Ecto neural progenitor cell (in vitro differentiated cells): Measurements from ENCODE around the gene KRTAP5-1.

ENCODE experiments used
- DNase-seq: peaks from one replicate; pipeline ENCODE4 v3.0.0-alpha.2; 2018; ENCODE audit warnings: low spot score

KRTAP5-1 gene

DNA sequence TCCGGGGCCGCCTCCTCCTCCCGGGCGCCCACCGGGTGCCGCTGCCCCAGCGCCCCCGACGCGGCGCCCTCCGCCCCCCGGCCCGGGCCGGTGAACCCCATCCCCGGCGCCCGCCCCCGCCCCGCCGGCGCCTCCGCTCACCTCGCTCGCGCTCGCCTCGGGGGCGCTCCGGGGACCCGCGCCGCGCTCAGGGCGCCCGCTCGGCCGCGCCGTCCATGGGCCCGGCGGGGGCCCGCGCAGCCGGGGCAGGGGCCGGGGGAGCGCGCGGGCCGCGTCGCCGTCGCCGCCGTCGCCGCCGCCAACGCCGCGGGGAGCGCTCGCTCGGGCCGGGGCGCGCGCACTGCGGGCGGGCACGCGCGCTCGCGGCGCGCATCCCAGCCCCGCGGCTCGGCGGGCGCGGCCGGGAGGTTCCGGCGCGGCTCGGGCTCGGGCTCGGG lies 13.3 kb downstream of the KRTAP5-1 start:
- DNase-seq: no peak

GRCh38 chr11:1570896-1571759 lies 14.0 kb downstream of the KRTAP5-1 start:
- peak; percentile 65 for DNase-seq

GRCh38 chr11:1570531-1570895 lies 14.6 kb downstream of the KRTAP5-1 start:
- DNase-seq: no peak

GRCh38 chr11:1570001-1570453 lies 15.1 kb downstream of the KRTAP5-1 start:
- no peak for DNase-seq

DNA sequence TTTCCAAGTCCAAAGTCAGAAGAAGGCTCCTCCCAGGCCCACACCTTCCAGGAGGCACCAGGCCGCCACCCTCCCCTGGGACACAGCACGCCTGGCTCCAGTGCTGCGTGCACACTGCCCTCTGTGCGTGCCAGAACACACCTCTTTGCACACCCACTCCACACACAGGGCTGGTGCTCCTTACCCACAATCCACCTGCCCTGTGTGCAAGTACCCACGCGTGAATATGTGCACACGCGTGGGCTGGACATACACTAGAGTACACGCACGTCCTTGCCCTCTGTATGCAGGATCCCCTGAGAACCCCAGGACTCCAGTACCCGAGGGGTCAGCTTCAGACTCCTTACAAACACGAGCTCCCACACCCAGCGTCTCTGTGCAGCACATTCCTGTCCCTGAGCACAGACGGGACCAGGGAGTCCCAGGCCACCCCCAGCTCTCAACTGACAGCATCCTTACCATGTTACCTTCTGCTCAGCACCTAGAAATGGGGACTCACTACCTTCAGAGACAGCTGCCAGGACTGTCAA lies 15.8 kb downstream of the KRTAP5-1 start:
- no peak for DNase-seq

DNA sequence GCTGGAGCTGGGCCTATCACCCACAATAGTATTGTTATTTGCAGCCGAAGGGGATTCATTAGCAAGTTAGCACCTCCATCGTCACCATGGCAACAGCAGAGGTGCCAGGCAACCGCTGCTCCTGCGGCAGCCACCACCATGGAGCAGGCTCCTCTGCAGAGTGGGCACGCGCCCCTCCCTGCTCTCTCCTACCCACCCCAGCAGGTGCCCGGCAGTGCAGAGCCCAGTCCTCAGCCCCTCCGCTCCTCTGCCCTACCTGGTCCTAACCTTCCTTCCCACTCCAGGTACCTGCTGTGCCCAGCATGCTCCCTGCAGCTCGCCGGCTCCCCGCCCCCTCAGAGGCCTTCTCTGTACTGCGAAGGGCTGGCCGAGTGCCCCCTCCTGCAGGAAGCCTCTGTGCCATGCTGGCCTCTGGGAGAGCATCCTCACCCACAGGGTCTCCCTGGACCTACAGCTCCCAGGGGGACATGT lies 16.6 kb downstream of the KRTAP5-1 start:
- DNase-seq: peak; percentile 59

DNA sequence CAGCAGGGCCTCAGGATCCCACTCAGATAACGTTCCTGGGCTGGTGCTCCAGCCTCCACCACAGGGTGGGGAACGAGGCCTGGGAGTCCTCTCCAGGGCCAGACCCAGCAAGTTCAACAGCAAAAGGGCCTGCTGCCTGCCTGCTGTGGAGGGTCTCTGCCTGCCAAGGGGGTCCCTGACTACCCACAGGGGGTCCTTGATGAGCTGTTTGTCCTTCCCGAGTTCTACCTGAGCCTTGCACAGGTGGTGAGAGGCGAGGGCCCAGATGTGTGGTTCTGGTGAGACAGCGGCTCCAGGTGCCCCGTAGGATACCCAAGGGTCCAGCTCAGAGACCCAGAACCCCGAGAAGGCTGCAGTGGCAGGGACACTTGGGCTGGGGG lies 17.4 kb downstream of the KRTAP5-1 start:
- DNase-seq: no peak

- DNase-seq: peak; percentile 47
These were observed 17.9 kb downstream of the KRTAP5-1 start for GRCh38 chr11:1567052-1567720.

- peak; percentile 44 for DNase-seq
These were observed 18.6 kb downstream of the KRTAP5-1 start for GRCh38 chr11:1566381-1567051.

- DNase-seq: peak; percentile 42
These were observed 19.2 kb downstream of the KRTAP5-1 start for GRCh38 chr11:1565904-1566247.

GRCh38 chr11:1565173-1565903 lies 19.7 kb downstream of the KRTAP5-1 start:
- DNase-seq: peak; percentile 51

DNA sequence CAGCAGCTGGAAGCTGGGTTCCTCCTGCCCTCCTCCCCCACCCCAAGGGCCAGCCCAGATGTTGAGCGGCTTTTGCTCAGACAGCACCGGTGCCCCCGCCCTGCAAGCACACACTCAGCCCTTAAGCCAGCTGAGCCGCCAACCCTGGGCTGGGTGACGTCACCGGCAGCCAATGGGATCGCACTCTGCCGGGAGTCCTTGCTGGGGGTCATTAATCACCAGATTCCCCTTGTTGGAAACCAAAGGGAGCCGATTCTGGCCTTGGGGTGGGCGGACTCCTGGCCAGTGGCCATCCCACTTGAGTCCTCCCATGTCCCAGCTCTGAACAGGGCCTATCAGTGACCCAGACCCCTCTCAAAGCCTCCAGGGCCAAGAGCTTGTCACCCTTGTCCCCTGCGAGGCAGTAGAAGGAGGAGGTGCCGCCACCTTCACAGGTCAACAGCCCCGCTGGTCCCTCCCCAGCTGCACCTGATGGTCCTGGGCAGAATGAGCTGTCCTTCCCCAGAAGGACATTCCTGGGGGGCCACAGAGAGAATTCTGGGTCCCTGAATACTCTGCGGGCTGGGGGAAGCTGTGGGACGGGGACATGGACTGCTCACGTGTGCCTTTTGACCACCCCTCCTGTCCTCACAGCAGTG lies 20.4 kb downstream of the KRTAP5-1 start:
- DNase-seq: peak; percentile 89

DNA sequence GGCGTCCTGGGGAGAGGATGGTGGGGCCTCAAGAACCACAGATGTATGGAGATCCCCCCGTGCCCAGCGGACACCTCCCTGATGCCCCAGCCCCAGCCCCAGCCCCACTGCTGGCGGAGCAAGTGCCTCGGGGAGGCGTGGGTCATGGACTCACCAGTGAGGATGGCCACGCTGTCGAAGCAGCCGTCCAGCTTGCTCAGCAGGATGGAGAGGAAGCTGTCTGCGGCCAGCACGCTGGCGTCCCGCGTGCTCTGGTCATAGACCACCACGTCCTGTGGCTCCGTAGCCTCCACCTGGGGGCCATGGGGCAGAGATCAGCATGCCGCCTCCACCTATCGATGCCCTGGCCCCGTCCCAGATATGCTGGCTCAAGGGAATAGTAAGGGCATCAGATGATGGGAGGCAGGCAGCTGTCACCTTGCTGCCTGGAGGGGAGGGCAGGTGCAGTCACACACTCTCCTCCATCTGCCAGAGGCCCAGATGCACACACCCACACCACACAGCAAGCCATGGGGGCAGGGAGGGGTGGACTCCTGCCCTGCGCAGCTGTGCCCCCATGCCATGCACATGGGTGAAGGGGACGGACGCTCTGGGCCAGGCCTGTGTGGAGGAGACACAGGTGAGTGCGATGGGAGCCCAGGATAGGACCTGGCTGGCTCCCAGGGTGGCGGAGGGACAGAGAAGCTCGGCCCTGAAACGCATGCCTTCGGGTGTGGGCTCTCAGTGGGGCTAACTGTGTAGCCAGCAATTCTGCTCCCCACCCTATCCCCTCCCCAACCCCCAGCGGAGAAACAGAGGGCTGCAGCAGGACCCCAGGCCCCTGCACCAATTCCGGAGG lies 21.2 kb downstream of the KRTAP5-1 start:
- DNase-seq: peak; percentile 43

GRCh38 chr11:1563149-1563638 lies 21.9 kb downstream of the KRTAP5-1 start:
- DNase-seq: peak; percentile 43

- peak; percentile 43 for DNase-seq
These were observed 22.5 kb downstream of the KRTAP5-1 start for GRCh38 chr11:1562469-1563148.

- DNase-seq: peak; percentile 32
These were observed 23.1 kb downstream of the KRTAP5-1 start for GRCh38 chr11:1561955-1562354.

DNA sequence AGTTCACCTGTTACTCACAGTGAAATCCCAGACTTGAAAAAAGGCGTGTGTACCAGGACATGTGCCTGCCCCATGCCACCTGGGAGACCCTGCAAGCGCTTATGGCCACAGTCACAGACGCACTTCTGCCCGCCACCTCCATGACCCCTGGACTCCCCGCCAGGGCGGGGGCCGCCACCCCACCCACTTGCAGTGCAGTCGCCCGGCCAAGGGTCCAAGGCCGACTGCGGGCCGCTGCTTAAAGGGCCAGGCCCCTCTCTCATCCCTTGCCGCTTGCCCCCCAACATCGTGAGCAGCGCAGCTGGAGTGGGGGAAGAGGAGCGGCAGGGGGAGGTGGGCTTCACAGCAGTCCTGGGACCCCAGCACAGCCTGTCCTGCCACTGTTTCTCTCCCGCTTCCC lies 23.8 kb downstream of the KRTAP5-1 start:
- DNase-seq: peak; percentile 37

- no peak for DNase-seq
These were observed 24.3 kb downstream of the KRTAP5-1 start for GRCh38 chr11:1560649-1561251.

- DNase-seq: no peak
These were observed 25.0 kb downstream of the KRTAP5-1 start for GRCh38 chr11:1560002-1560648.
